Fibroblast of skin of left quadriceps (primary cell): Measurements from ENCODE around the gene CXCL6.

ENCODE experiments used
- DNase-seq, 2 experiments: peaks; one replicate each; pipeline ENCODE4 v3.0.0-alpha.2; 2013; ENCODE audit warnings: low read depth in 2 of 2

Gene CXCL6

GRCh38 chr4:73842696-73843095 is 6.2 kb downstream of the CXCL6 start:
- no peak for DNase-seq

GRCh38 chr4:73843369-73843768 is 6.9 kb downstream of the CXCL6 start:
- DNase-seq: no peak

GRCh38 chr4:73844345-73844744 is 7.9 kb downstream of the CXCL6 start:
- peak in 1 of 2 experiments; percentile 30 for DNase-seq

GRCh38 chr4:73844806-73845205 is 8.3 kb downstream of the CXCL6 start:
- DNase-seq: no peak

GRCh38 chr4:73847526-73848182 is 11.2 kb downstream of the CXCL6 start:
- DNase-seq: no peak

- DNase-seq: no peak
Measured at GRCh38 chr4:73848183-73848777, 11.8 kb downstream of the CXCL6 start.

GRCh38 chr4:73850261-73850970 is 13.9 kb downstream of the CXCL6 start:
- no peak for DNase-seq

- no peak for DNase-seq
Measured at GRCh38 chr4:73851293-73851692, 14.8 kb downstream of the CXCL6 start.

- DNase-seq: no peak
Measured at GRCh38 chr4:73852771-73853170, 16.3 kb downstream of the CXCL6 start.

- no peak for DNase-seq
Measured at GRCh38 chr4:73853246-73853704, 16.8 kb downstream of the CXCL6 start, which contains the start of gene PF4V1. PF4V1 (plus strand) TSS chr4:73853296; CDS start chr4:73853363, 67 bp downstream.

GRCh38 chr4:73853718-73854473 is 17.4 kb downstream of the CXCL6 start:
- no peak for DNase-seq

GRCh38 chr4:73855406-73855805 is 18.9 kb downstream of the CXCL6 start:
- DNase-seq: no peak

- no peak for DNase-seq
Measured at GRCh38 chr4:73856518-73856917, 20.0 kb downstream of the CXCL6 start.

GRCh38 chr4:73859614-73860088 is 23.2 kb downstream of the CXCL6 start:
- DNase-seq: no peak

- DNase-seq: no peak
Measured at GRCh38 chr4:73860181-73860580, 23.7 kb downstream of the CXCL6 start.

- DNase-seq: no peak
Measured at GRCh38 chr4:73860917-73861316, 24.4 kb downstream of the CXCL6 start.

- DNase-seq: no peak
Measured at GRCh38 chr4:73862322-73862721, 25.8 kb downstream of the CXCL6 start.

- DNase-seq: no peak
Measured at GRCh38 chr4:73864365-73864764, 27.9 kb downstream of the CXCL6 start.

- no peak for DNase-seq
Measured at GRCh38 chr4:73864961-73865360, 28.5 kb downstream of the CXCL6 start.

- no peak for DNase-seq
Measured at GRCh38 chr4:73865431-73866096, 29.1 kb downstream of the CXCL6 start.

- no peak for DNase-seq
Measured at GRCh38 chr4:73866246-73866645, 29.8 kb downstream of the CXCL6 start.
